H1 (cell line): Measurements from ENCODE around the gene TNS4. TPM values are rescaled to one million over a fixed set of nuclear protein-coding genes. Genes with fewer than 3 reads are reported as not detected.

Source experiments
- CTCF ChIA-PET: fragments of 300-600 bp; sonication (Branson Sonifier 250); formaldehyde crosslinking; loops from one replicate; lab custom pipeline; 2021; ENCODE audit not compliant: partially characterized antibody; lab: Charles Lee
- POLR2A ChIA-PET: fragments of 300-600 bp; sonication (Branson Sonifier 250); formaldehyde crosslinking; loops from one replicate; lab custom pipeline; 2021; ENCODE audit warnings: inconsistent platforms; ENCODE audit not compliant: partially characterized antibody; lab: Charles Lee
- DNase-seq, 2 experiments: peaks; one replicate each; pipeline versions ENCODE4 v3.0.0 to v3.0.0-alpha.2; 2010 to 2022; ENCODE audit warnings: low spot score in 2 of 2, low read depth in 1 of 2, mixed read lengths in 1 of 2
- FAIRE-seq: peaks from 2 replicates; lab custom pipeline; 2011; peaks lifted over from hg19 to GRCh38; lab: Jason Lieb, UNC
- H2AFZ ChIP-seq: 2 replicates; pipeline ENCODE4 v1.8.1; 2012; ENCODE audit warnings: low read length, inconsistent platforms
- H2AK5ac ChIP-seq: 2 replicates; pipeline ENCODE4 v1.6.1; 2013; ENCODE audit warnings: low read depth, low read length
- H2BK120ac ChIP-seq: replicated peaks from 2 replicates; pipeline ENCODE3; 2013; ENCODE audit warnings: low read depth, low read length, inconsistent platforms
- H2BK12ac ChIP-seq: 2 replicates; pipeline ENCODE4 v1.6.1; 2013; ENCODE audit warnings: low read depth, low read length
- H2BK15ac ChIP-seq: 2 replicates; pipeline ENCODE4 v1.6.1; 2013; ENCODE audit warnings: low read length
- H2BK20ac ChIP-seq: 2 replicates; pipeline ENCODE4 v1.6.1; 2013; ENCODE audit warnings: low read length
- H2BK5ac ChIP-seq: 2 replicates; pipeline ENCODE4 v1.6.1; 2013; ENCODE audit warnings: low read depth, low read length
- H3K14ac ChIP-seq: 2 replicates; pipeline ENCODE4 v1.6.1; 2013; ENCODE audit warnings: inconsistent platforms; ENCODE audit not compliant: insufficient read length
- H3K18ac ChIP-seq: 2 replicates; pipeline ENCODE4 v1.6.1; 2013; ENCODE audit warnings: low read length; ENCODE audit errors: extremely low read depth
- H3K23ac ChIP-seq: 2 replicates; pipeline ENCODE4 v1.6.1; 2013; ENCODE audit warnings: inconsistent platforms; ENCODE audit not compliant: insufficient read length
- H3K23me2 ChIP-seq: 2 replicates; pipeline ENCODE4 v1.6.1; 2013; ENCODE audit warnings: low read depth, low read length
- H3K27ac ChIP-seq: 2 replicates; pipeline ENCODE4 v1.6.1; 2011; ENCODE audit warnings: low read depth, low read length, inconsistent platforms
- H3K27me3 ChIP-seq, 4 experiments: replicated peaks in 1 of 4; 1 replicate in 1 of 4; 2 replicates in 3 of 4; pipeline versions ENCODE4 v1.6.1 to v1.8.1; 2011 to 2013; ENCODE audit warnings: low read length in 3 of 4, mild to moderate bottlenecking in 3 of 4, inconsistent platforms in 2 of 4, mixed read lengths in 2 of 4, moderate library complexity in 1 of 4; ENCODE audit not compliant: control insufficient read depth in 3 of 4, insufficient read depth in 3 of 4; ENCODE audit errors: extremely low read depth in 1 of 4
- H3K36me3 ChIP-seq, 4 experiments: 2 replicates each; pipeline versions ENCODE4 v1.6.1 to v1.8.1; 2011 to 2013; ENCODE audit warnings: mild to moderate bottlenecking in 4 of 4, low read length in 3 of 4, moderate library complexity in 2 of 4, control low read depth in 1 of 4, inconsistent platforms in 1 of 4; ENCODE audit not compliant: insufficient read depth in 4 of 4, control insufficient read depth in 2 of 4
- H3K4ac ChIP-seq: replicated peaks from 2 replicates; pipeline ENCODE3; 2013; ENCODE audit warnings: low read length, low read depth, mixed read lengths, inconsistent platforms; ENCODE audit not compliant: insufficient read length
- H3K4me1 ChIP-seq, 4 experiments: replicated peaks in 1 of 4; 1 replicate in 1 of 4; 2 replicates in 3 of 4; pipeline versions ENCODE4 v1.6.1 to v1.8.1; 2011 to 2013; ENCODE audit warnings: low read length in 3 of 4, inconsistent platforms in 2 of 4, mixed read lengths in 1 of 4; ENCODE audit not compliant: insufficient read depth in 4 of 4, control insufficient read depth in 3 of 4
- H3K4me2 ChIP-seq, 2 experiments: 2 replicates each; pipeline versions ENCODE4 v1.6.1 to v1.8.1; 2011 to 2013; ENCODE audit warnings: low read depth in 2 of 2, low read length in 2 of 2, control low read depth in 1 of 2, inconsistent platforms in 1 of 2, mild to moderate bottlenecking in 1 of 2; ENCODE audit not compliant: insufficient read depth in 1 of 2
- H3K4me3 ChIP-seq, 4 experiments: fragments of 200-600, 300-600 bp in 1 of 4; sonication (generic), shearing (Covaris generic), sonication (Bioruptor Twin) in 1 of 4; 2 replicates each; pipeline versions ENCODE4 v1.5.1 to v1.8.1; 2011 to 2016; ENCODE audit warnings: low read length in 4 of 4, low read depth in 3 of 4, control low read depth in 2 of 4, inconsistent platforms in 2 of 4, mild to moderate bottlenecking in 2 of 4, mixed read lengths in 1 of 4, moderate library complexity in 1 of 4; ENCODE audit not compliant: insufficient read depth in 2 of 4; ENCODE audit errors: extremely low read depth in 1 of 4
- H3K56ac ChIP-seq: replicated peaks from 2 replicates; pipeline ENCODE3; 2013; ENCODE audit warnings: low read depth, mild to moderate bottlenecking, mixed read lengths, low read length, inconsistent platforms; ENCODE audit not compliant: insufficient read length
- H3K79me1 ChIP-seq: 2 replicates; pipeline ENCODE4 v1.6.1; 2013; ENCODE audit warnings: low read depth, low read length, control low read depth
- H3K79me2 ChIP-seq, 2 experiments: 2 replicates each; pipeline versions ENCODE4 v1.6.1 to v1.8.1; 2012 to 2013; ENCODE audit warnings: low read length in 2 of 2, mild to moderate bottlenecking in 2 of 2, inconsistent platforms in 1 of 2; ENCODE audit not compliant: insufficient read depth in 2 of 2, control insufficient read depth in 1 of 2
- H3K9ac ChIP-seq, 4 experiments: replicated peaks in 1 of 4; 1 replicate in 1 of 4; 2 replicates in 3 of 4; pipeline versions ENCODE4 v1.6.1 to v1.8.1; 2011 to 2013; ENCODE audit warnings: low read depth in 3 of 4, low read length in 3 of 4, control low read depth in 2 of 4, mild to moderate bottlenecking in 2 of 4, moderate library complexity in 2 of 4, inconsistent platforms in 1 of 4; ENCODE audit errors: extremely low read depth in 1 of 4
- H3K9me3 ChIP-seq, 2 experiments: 2 replicates each; pipeline versions ENCODE4 v1.6.1 to v1.8.1; 2012 to 2013; ENCODE audit warnings: mild to moderate bottlenecking in 2 of 2, moderate library complexity in 2 of 2, control low read depth in 1 of 2, inconsistent platforms in 1 of 2, low read depth in 1 of 2, low read length in 1 of 2, mixed read lengths in 1 of 2; ENCODE audit not compliant: insufficient read depth in 2 of 2
- H4K20me1 ChIP-seq, 2 experiments: replicated peaks in 1 of 2; 2 replicates each; pipeline versions ENCODE3 to v1.8.1; 2011 to 2013; ENCODE audit warnings: inconsistent platforms in 2 of 2, low read length in 2 of 2, mild to moderate bottlenecking in 1 of 2; ENCODE audit not compliant: insufficient read depth in 2 of 2, control insufficient read depth in 1 of 2
- H4K5ac ChIP-seq: 2 replicates; pipeline ENCODE4 v1.6.1; 2013; ENCODE audit warnings: low read length, low read depth, mixed read lengths, inconsistent platforms; ENCODE audit not compliant: insufficient read length
- H4K8ac ChIP-seq: 2 replicates; pipeline ENCODE4 v1.8.0; 2013; ENCODE audit warnings: mild to moderate bottlenecking, moderate library complexity, low read length, inconsistent platforms; ENCODE audit not compliant: insufficient read depth; ENCODE audit errors: extremely low read depth
- H4K91ac ChIP-seq: replicated peaks from 2 replicates; pipeline ENCODE3; 2013; ENCODE audit warnings: low read length, mixed read lengths, inconsistent platforms; ENCODE audit not compliant: insufficient read length
- EP300 ChIP-seq, 2 experiments: IDR thresholded peaks; 1 replicate in 1 of 2; 2 replicates in 1 of 2; pipeline ENCODE4 v1.6.1; 2011 to 2012; ENCODE audit warnings: low read depth in 2 of 2, low read length in 2 of 2, mild to moderate bottlenecking in 2 of 2, borderline replicate concordance in 1 of 2, inconsistent platforms in 1 of 2, moderate library complexity in 1 of 2
- HDAC6 ChIP-seq: IDR thresholded peaks from one replicate; pipeline ENCODE4 v1.7.1; 2012; ENCODE audit warnings: low read depth, mild to moderate bottlenecking, inconsistent platforms, low read length, moderate library complexity
- JUND ChIP-seq: IDR thresholded peaks from 2 replicates; pipeline ENCODE4 v1.6.1; 2011; ENCODE audit warnings: mild to moderate bottlenecking, improper control_type of control experiment, low read length
- MAFK ChIP-seq: IDR thresholded peaks from 2 replicates; pipeline ENCODE4 v1.6.1; 2012; ENCODE audit warnings: low read depth, mild to moderate bottlenecking, improper control_type of control experiment, low read length
- RAD21 ChIP-seq, 2 experiments: IDR thresholded peaks in 1 of 2; conservative IDR thresholded peaks in 1 of 2; 2 replicates each; pipeline ENCODE4 v1.6.1; 2011; ENCODE audit warnings: low read depth in 2 of 2, low read length in 2 of 2, improper control_type of control experiment in 1 of 2, inconsistent platforms in 1 of 2, mild to moderate bottlenecking in 1 of 2, moderate library complexity in 1 of 2
- SIX5 ChIP-seq: IDR thresholded peaks from 2 replicates; pipeline ENCODE4 v1.6.1; 2011; ENCODE audit warnings: mild to moderate bottlenecking, low read depth, low read length
- YY1 ChIP-seq: IDR thresholded peaks from 2 replicates; pipeline ENCODE4 v1.6.1; 2011; ENCODE audit warnings: low read depth, mild to moderate bottlenecking, low read length
- WGBS, 2 experiments: shearing (Covaris generic) in 1 of 2; methylation state at CpG; one replicate each; pipeline versions ENCODE4 v1.1.6 to v1.1.7; 2013 to 2015; ENCODE audit warnings: low lambda C conversion rate in 2 of 2, mixed read lengths in 2 of 2, inconsistent platforms in 1 of 2, low coverage in 1 of 2, missing lambda C conversion rate in 1 of 2; ENCODE audit not compliant: insufficient replicate concordance in 2 of 2, insufficient coverage in 1 of 2, insufficient read length in 1 of 2; ENCODE audit errors: extremely low coverage in 1 of 2, missing lambda C conversion rate in 1 of 2; 5-methylcytosine and 5-hydroxymethylcytosine counted together
- polyA plus RNA-seq, 7 experiments: library from polyadenylated mRNA; depleted of rRNA in 3 of 7; stranded (reverse) in 5 of 7; unstranded in 2 of 7; fragments of >200 nt in 5 of 7; fragments of 200-250 nt in 2 of 7; gene quantifications; 1 replicate in 5 of 7; 2 replicates in 1 of 7; 4 replicates in 1 of 7; pipeline versions ENCODE4 v1.2.1 to v1.2.3, GENCODE V29; 2011 to 2013; ENCODE audit warnings: missing spikeins in 2 of 7, mixed read lengths in 2 of 7
- total RNA-seq: library from RNA; stranded (reverse); fragmentation: NEBNext Ultra II Directional; extraction: Animal tissue kit (Norgen Biotek cat#: 25700); gene quantifications from 2 replicates; pipeline ENCODE4 v1.2.1, GENCODE V29; 2021

TNS4 gene
- total and polyA plus RNA-seq, 2 of the 8 experiments (the other 6 are each of a cell fraction or from before 2014, with no cell fraction given), result 0.20 to 0.21 TPM

DNA sequence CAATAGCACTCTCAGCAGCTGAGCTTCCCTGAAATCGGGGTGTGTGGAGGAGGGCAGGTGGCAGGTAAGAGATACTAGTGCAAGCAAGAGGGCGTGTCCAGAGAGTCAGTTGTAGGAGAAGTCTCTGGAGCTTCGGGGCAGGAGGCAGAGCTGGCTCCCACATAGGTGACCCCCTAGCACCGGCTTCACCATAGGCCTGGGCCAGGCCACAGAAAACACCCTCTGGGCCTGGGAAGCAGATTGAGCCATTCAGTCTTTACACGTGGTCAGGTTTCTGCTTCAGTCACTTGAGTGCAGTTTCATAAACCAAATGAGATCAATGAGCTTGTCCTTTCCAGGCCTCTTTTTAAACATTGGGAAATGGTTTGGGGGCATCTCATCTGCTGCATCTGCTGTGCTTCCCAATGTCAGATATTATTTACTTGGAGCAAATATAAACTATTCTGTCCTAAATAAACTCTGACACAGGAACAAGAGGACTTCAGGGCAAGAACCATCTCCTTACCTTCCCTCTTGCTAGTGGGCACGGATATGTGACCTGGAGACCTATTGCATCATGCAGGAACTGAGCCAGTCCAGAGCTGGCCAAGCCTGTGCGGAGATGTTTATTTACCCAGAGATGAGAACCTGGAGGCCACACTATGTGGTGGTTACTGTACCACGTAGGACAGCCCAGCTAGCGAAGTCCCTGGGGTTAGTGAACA is 47.7 kb upstream of the TNS4 start:
- no peak overlapping the region for H2AK5ac ChIP-seq
- H3K4me3 ChIP-seq, result no peak overlapping the region
- no peak overlapping the region for H2BK120ac ChIP-seq
- ChIA-PET CTCF (interaction anchor here (1.1 to 9.1 kb wide), 9 partner anchors 11 to 250 kb away, joined by 3 to 80 read pairs (median 8); no protein-coding TSS in a partner anchor), POLR2A (interaction anchor here (1.2 kb wide), 1 partner anchor 203 kb away, joined by 3 read pairs; no protein-coding TSS in a partner anchor)
- no peak overlapping the region for H2BK15ac ChIP-seq
- no peak overlapping the region for H3K4me2 ChIP-seq
- DNase-seq (no peak), FAIRE-seq (no peak)
- 94% methylated on average over 9 of the region's 9 CpGs; no CpG with 5 or more reads in 1 of the 2 experiments for WGBS, 2 experiments
- no peak overlapping the region for H3K56ac ChIP-seq
- no peak overlapping the region for H2AFZ ChIP-seq
- H3K27ac ChIP-seq, result no peak overlapping the region
- H3K23ac ChIP-seq, result no peak overlapping the region
- no peak overlapping the region for H4K5ac ChIP-seq
- H3K36me3 ChIP-seq, result no peaks in the 10 kb centered on the region
- H3K4me1 ChIP-seq, result peaks cover 0 to 7% (median 2%) of the 10 kb centered on the region in 4 experiments; a peak in 2 of 7 replicates
- H2BK12ac ChIP-seq, result 0 out of 2 replicates have a peak overlapping the region, but pooled peaks have one; percentile 4
- H3K14ac ChIP-seq, result no peak overlapping the region
- H2BK5ac ChIP-seq, result no peak overlapping the region
- H3K79me2 ChIP-seq, result no peaks in the 10 kb centered on the region
- H3K4ac ChIP-seq, result no peak overlapping the region
- H3K9ac ChIP-seq, result no peak overlapping the region
- H3K23me2 ChIP-seq, result no peaks in the 10 kb centered on the region; the same call in 1 of the 2 replicates
- no peaks in the 10 kb centered on the region for H4K20me1 ChIP-seq
- H3K79me1 ChIP-seq, result no peaks in the 10 kb centered on the region
- no peaks in the 10 kb centered on the region for H3K9me3 ChIP-seq
- H2BK20ac ChIP-seq, result no peak overlapping the region
- H3K18ac ChIP-seq, result no peak overlapping the region
- no peaks in the 10 kb centered on the region for H3K27me3 ChIP-seq
- no peak for TF ChIP-seq JUND
- no peak for TF ChIP-seq RAD21 (IDR thresholded peaks at IDR 0.05 in 1 of 2, conservative IDR thresholded peaks at IDR 0.05 in 1 of 2; ENCODE audit: low read depth in 2 of 2, low read length in 2 of 2)
- no peak for TF ChIP-seq EP300 (IDR thresholded peaks at IDR 0.05; ENCODE audit: borderline replicate concordance in 1 of 2, low read depth in 2 of 2, low read length in 2 of 2)
- TF ChIP-seq YY1, result no peak
- no peak for TF ChIP-seq HDAC6
- TF ChIP-seq SIX5, result no peak
- TF ChIP-seq MAFK, result no peak
- no peak overlapping the region for H4K91ac ChIP-seq
- 0 out of 2 replicates have a peak overlapping the region, but pooled peaks have one; percentile 29 for H4K8ac ChIP-seq
